PC-9 (cell line): ENCODE measurements around the gene UTP4. TPM values are rescaled to one million over a fixed set of nuclear protein-coding genes. Genes with fewer than 3 reads are reported as not detected.

ENCODE experiments used
- Bru-seq: library from RNA; stranded (reverse); fragments of 400-500 nt; gene quantifications from one replicate; lab custom pipeline; 2021; lab: Mats Ljungman, UMichigan
- BruChase-seq, 2 experiments: library from RNA; stranded (reverse); fragments of 400-500 nt; gene quantifications; one replicate each; lab custom pipeline; 2021; lab: Mats Ljungman, UMichigan
- BruUV-seq: library from RNA; stranded (reverse); fragments of 400-500 nt; replicated peaks from 2 replicates; lab custom pipeline; 2021; lab: Mats Ljungman, UMichigan
- CTCF ChIA-PET: fragments of 300-600 bp; sonication (Branson Sonifier 250); formaldehyde crosslinking; loops from one replicate; lab custom pipeline; 2022; ENCODE audit warnings: antibody characterized with exemption; lab: Charles Lee
- POLR2A ChIA-PET: fragments of 300-600 bp; sonication (Branson Sonifier 250); formaldehyde crosslinking; loops from one replicate; lab custom pipeline; 2022; ENCODE audit warnings: antibody characterized with exemption; ENCODE audit not compliant: unreplicated experiment; lab: Charles Lee
- DNase-seq, 2 experiments: peaks; one replicate each; pipeline versions ENCODE4 v3.0.0 to v3.0.0-alpha.2; 2015 to 2022; ENCODE audit warnings: mixed read lengths in 1 of 2
- H2AFZ ChIP-seq: fragments of 200-600 bp; sonication (generic); 2 replicates; pipeline ENCODE4 v1.8.1; 2017; ENCODE audit warnings: antibody characterized with exemption
- H3F3A ChIP-seq: fragments of 200-600 bp; sonication (generic); 2 replicates; pipeline ENCODE4 v1.8.1; 2017; ENCODE audit warnings: antibody characterized with exemption, mild to moderate bottlenecking, low read depth; ENCODE audit not compliant: insufficient read depth
- H3K27ac ChIP-seq: fragments of 200-600 bp; sonication (generic); 2 replicates; pipeline ENCODE4 v1.6.1; 2016; ENCODE audit warnings: mixed run types
- H3K27me3 ChIP-seq: fragments of 200-600 bp; sonication (generic); 2 replicates; pipeline ENCODE4 v1.6.1; 2016; ENCODE audit warnings: low read depth, mixed run types; ENCODE audit not compliant: insufficient read depth
- H3K36me3 ChIP-seq: fragments of 200-600 bp; sonication (generic); 2 replicates; pipeline ENCODE4 v1.6.1; 2016; ENCODE audit warnings: low read depth, mixed run types
- H3K4me1 ChIP-seq: fragments of 200-600 bp; sonication (generic); replicated peaks from 2 replicates; pipeline ENCODE4 v1.6.1; 2016; ENCODE audit warnings: mixed run types; ENCODE audit not compliant: insufficient read depth
- H3K4me2 ChIP-seq: fragments of 200-600 bp; sonication (generic); 2 replicates; pipeline ENCODE4 v1.6.1; 2017; ENCODE audit warnings: mixed run types
- H3K4me3 ChIP-seq: fragments of 200-600 bp; sonication (generic); 2 replicates; pipeline ENCODE4 v1.6.1; 2016; ENCODE audit warnings: mixed run types
- H3K79me2 ChIP-seq: fragments of 200-600 bp; sonication (generic); 2 replicates; pipeline ENCODE4 v1.6.1; 2017; ENCODE audit warnings: low read depth, mixed run types
- H3K9me2 ChIP-seq: fragments of 200-600 bp; sonication (generic); 2 replicates; pipeline ENCODE4 v1.8.1; 2017; ENCODE audit warnings: mild to moderate bottlenecking; ENCODE audit not compliant: insufficient read depth
- H3K9me3 ChIP-seq: fragments of 200-600 bp; sonication (generic); 2 replicates; pipeline ENCODE4 v1.8.1; 2016; ENCODE audit warnings: low read depth; ENCODE audit not compliant: insufficient read depth
- H4K20me1 ChIP-seq: fragments of 200-600 bp; sonication (generic); 2 replicates; pipeline ENCODE4 v1.8.1; 2017; ENCODE audit not compliant: insufficient read depth
- EZH2 ChIP-seq: fragments of 200-600 bp; sonication (generic); IDR thresholded peaks from 2 replicates; pipeline ENCODE4 v1.8.0; 2017; ENCODE audit warnings: antibody characterized with exemption, low read depth
- intact Hi-C: fragments of 100-400 bp; cut with micrococcal nuclease; formaldehyde crosslinking; loops from one replicate; pipeline ENCODE4 v1.10.0; 2022; ENCODE audit not compliant: unreplicated experiment
- long read RNA-seq: library from polyadenylated mRNA; stranded (forward); transcript quantifications from one replicate; pipeline ENCODE4 v2.0.0, GENCODE V29; 2022
- total RNA-seq: library from RNA; stranded (reverse); gene quantifications from 2 replicates; pipeline ENCODE4 v1.2.3, GENCODE V29; 2021
- TF ChIP-seq, protein P1 (sequence below): fragments of 200-600 bp; sonication (generic); conservative IDR thresholded peaks from 2 replicates; pipeline ENCODE4 v1.6.1; 2017; ENCODE audit warnings: mixed run types, antibody characterized with exemption, mild to moderate bottlenecking, moderate library complexity

UTP4 gene
- 42.1 and 45.9 TPM in 2 replicates for total RNA-seq
- percentile 82 among the genes with signal in this experiment for Bru-seq, nascent RNA
- percentile 77 among the genes with signal in this experiment for BruChase-seq, experiment 1, labeled RNA remaining after a 2-hour chase
- percentile 86 among the genes with signal in this experiment for BruChase-seq, experiment 2, labeled RNA remaining after a 6-hour chase
- long read RNA-seq, transcript UTP4-203 (17 exons, 2,186 nt) = minor isoform, 8 of 95 reads
- long read RNA-seq, transcript UTP4-201 (17 exons, 2,322 nt) = major isoform, 70 of 95 reads
- long read RNA-seq, partial matches to known transcripts = 6 of 95 reads
- long read RNA-seq, other reads (novel, unspliced or antisense) = 11 of 95 reads

- H3K79me2 ChIP-seq = peaks cover 93% of the 10 kb centered on the region
- TF ChIP-seq, protein P1, sequence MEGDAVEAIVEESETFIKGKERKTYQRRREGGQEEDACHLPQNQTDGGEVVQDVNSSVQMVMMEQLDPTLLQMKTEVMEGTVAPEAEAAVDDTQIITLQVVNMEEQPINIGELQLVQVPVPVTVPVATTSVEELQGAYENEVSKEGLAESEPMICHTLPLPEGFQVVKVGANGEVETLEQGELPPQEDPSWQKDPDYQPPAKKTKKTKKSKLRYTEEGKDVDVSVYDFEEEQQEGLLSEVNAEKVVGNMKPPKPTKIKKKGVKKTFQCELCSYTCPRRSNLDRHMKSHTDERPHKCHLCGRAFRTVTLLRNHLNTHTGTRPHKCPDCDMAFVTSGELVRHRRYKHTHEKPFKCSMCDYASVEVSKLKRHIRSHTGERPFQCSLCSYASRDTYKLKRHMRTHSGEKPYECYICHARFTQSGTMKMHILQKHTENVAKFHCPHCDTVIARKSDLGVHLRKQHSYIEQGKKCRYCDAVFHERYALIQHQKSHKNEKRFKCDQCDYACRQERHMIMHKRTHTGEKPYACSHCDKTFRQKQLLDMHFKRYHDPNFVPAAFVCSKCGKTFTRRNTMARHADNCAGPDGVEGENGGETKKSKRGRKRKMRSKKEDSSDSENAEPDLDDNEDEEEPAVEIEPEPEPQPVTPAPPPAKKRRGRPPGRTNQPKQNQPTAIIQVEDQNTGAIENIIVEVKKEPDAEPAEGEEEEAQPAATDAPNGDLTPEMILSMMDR = no peak
- TF ChIP-seq EZH2 = no peak
- H3K4me3 ChIP-seq = peak within 1 kb of the TSS; percentile 100
- peak; percentile 60 to 82 for DNase-seq
- peak within 1 kb of the TSS; percentile 90 for H2AFZ ChIP-seq
- H3K4me2 ChIP-seq = peak within 1 kb of the TSS; percentile 92
- H3K36me3 ChIP-seq = peaks cover 17% of the 10 kb centered on the region
- peaks cover 42% of the 10 kb centered on the region for H4K20me1 ChIP-seq
- H3K27ac ChIP-seq = peak within 1 kb of the TSS; percentile 56
- H3F3A ChIP-seq = peaks cover 33% of the 10 kb centered on the region
- peaks cover 26% of the 10 kb centered on the region for H3K4me1 ChIP-seq
- intact Hi-C loops = loop anchor here (2.0 kb wide), 1 partner anchor 604 kb away; no protein-coding TSS in a partner anchor
- POLR2A ChIA-PET = interaction anchor here (0.6 kb wide), 2 partner anchors 60 to 137 kb away, joined by 6 to 9 read pairs; no protein-coding TSS in a partner anchor
- no peaks in the 10 kb centered on the region for H3K9me2 ChIP-seq
- no peaks in the 10 kb centered on the region for H3K9me3 ChIP-seq
- no TSS peak for BruUV-seq
- H3K27me3 ChIP-seq = no peaks in the 10 kb centered on the region
- CTCF ChIA-PET = interaction anchor here (0.6 kb wide), 1 partner anchor 13 kb away, joined by 3 read pairs; no protein-coding TSS in a partner anchor
These were observed at the start of gene UTP4, which contains the start of gene CHTF8 for GRCh38 chr16:69132424-69133252. Gene UTP4, plus strand, starts transcription at chr16:69132649. Its CDS starts 811 bp downstream, at chr16:69133460. Gene CHTF8, minus strand, starts transcription at chr16:69132588. Its CDS starts 11,130 bp downstream, at chr16:69121458.

DNA sequence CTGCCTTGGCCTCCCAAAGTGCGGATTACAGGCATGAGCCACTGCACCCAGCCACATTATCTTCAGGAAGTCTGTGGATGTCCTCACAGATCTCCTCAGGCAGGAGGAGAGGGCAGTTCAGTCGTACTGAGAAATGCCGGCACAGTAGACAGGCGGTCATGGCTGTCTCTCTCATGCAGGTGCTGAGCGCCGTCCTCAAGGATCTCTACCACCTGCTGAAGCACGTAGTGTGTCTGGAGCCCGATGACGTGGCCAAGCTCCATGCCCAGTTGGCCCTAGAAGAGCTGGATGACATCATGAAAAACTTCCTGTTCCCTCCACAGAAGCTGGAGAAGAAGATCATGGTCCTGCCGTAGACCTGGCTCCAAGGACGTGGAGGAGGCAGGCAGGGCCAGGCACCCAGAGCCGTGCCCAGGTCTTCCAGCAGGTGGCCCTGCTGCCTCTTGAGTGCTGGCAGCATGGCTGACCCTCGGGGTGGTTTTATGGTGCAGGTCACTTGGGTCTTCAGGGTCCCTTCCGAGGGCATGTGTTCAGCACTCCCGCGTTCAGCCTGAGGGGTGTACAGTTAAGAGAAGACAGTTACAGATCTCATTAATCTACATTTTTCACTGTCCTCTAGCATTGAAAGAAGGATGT lies 49.0 kb upstream of the UTP4 start:
- Histone ChIP-seq H4K20me1 (no peaks in the 10 kb centered on the region), H3K4me2 (no peak overlapping the region), H3K9me3 (no peaks in the 10 kb centered on the region), H3F3A (peaks cover 4% of the 10 kb centered on the region; the same call in 1 of the 2 replicates), H3K36me3 (no peaks in the 10 kb centered on the region), H3K4me3 (no peak overlapping the region), H2AFZ (no peak overlapping the region), H3K27ac (no peak overlapping the region), H3K27me3 (no peaks in the 10 kb centered on the region), H3K4me1 (peaks cover 5% of the 10 kb centered on the region; the same call in 1 of the 2 replicates), H3K79me2 (no peaks in the 10 kb centered on the region), H3K9me2 (no peaks in the 10 kb centered on the region)
- intact Hi-C loops = no loop called here
- BruUV-seq = no TSS peak
- TF ChIP-seq EZH2 = no peak
- TF ChIP-seq, protein P1 = peak; percentile 27; the same call in 1 of the 2 replicates
- DNase-seq = no peak
- CTCF ChIA-PET = interaction anchor here (0.6 kb wide), 1 partner anchor 126 kb away, joined by 18 read pairs; no protein-coding TSS in a partner anchor
- POLR2A ChIA-PET = no interaction called here

- no peak for DNase-seq
- H3K27me3 ChIP-seq = no peaks in the 10 kb centered on the region
- TF ChIP-seq EZH2 = no peak
- TF ChIP-seq, protein P1 = no peak
- no peaks in the 10 kb centered on the region for H3K79me2 ChIP-seq
- H4K20me1 ChIP-seq = no peaks in the 10 kb centered on the region
- H3K9me2 ChIP-seq = no peaks in the 10 kb centered on the region
- no peaks in the 10 kb centered on the region for H3K36me3 ChIP-seq
- no peak overlapping the region for H2AFZ ChIP-seq
- H3F3A ChIP-seq = peaks cover 4% of the 10 kb centered on the region
- no peak overlapping the region for H3K4me2 ChIP-seq
- no peaks in the 10 kb centered on the region for H3K9me3 ChIP-seq
- BruUV-seq = no TSS peak
- intact Hi-C loops = no loop called here
- POLR2A ChIA-PET = no interaction called here
- no peak overlapping the region for H3K27ac ChIP-seq
- CTCF ChIA-PET = no interaction called here
- H3K4me1 ChIP-seq = peaks cover 14% of the 10 kb centered on the region
- no peak overlapping the region for H3K4me3 ChIP-seq
These were observed 48.2 kb upstream of the UTP4 start for GRCh38 chr16:69084289-69084688.
